ENCODE data around the gene NFIB. TPM values are rescaled to one million over a fixed set of nuclear protein-coding genes. Genes with fewer than 3 reads are reported as not detected.
A peak's percentile ranks its signal among the peaks of the same experiment; 100 is the strongest.

Gene NFIB
- total and polyA plus RNA-seq, 8 donors, result 8.9 to 65.0 (median 45.7) TPM

DNA sequence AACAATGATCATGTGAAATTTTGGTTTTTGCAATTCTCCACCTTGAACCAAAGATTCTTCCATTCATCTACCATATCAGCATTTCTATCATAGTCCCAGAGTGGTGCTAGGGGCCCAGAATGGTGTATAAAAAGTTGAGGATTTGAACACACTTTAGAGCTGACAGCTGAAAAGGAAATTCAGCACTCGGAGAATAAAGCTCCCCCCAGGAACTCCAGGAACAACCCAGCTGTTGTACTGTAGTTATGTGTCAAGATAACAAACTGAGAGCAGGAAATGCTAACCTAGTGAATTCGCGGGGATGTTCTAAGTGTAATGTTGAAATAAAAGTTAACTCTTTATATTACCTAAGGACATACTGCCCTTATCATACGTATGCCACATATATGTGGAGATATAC, 216.7 kb downstream of the NFIB start:
- H3K9me3 ChIP-seq, result no peaks in the 10 kb centered on the region
- ATAC-seq (peak; percentile 73 to 89 (median 84)), DNase-seq (peak in 3 of 6 donors; percentile 25 to 51 (median 37)), FAIRE-seq (no peak)
- no peaks in the 10 kb centered on the region for H3K36me3 ChIP-seq
- peak overlapping the region; percentile 65 to 90 (median 79) for H3K27ac ChIP-seq
- peaks cover 3 to 49% (median 33%) of the 10 kb centered on the region in 3 donors for H3K4me1 ChIP-seq
- TF ChIP-seq, protein P1, sequence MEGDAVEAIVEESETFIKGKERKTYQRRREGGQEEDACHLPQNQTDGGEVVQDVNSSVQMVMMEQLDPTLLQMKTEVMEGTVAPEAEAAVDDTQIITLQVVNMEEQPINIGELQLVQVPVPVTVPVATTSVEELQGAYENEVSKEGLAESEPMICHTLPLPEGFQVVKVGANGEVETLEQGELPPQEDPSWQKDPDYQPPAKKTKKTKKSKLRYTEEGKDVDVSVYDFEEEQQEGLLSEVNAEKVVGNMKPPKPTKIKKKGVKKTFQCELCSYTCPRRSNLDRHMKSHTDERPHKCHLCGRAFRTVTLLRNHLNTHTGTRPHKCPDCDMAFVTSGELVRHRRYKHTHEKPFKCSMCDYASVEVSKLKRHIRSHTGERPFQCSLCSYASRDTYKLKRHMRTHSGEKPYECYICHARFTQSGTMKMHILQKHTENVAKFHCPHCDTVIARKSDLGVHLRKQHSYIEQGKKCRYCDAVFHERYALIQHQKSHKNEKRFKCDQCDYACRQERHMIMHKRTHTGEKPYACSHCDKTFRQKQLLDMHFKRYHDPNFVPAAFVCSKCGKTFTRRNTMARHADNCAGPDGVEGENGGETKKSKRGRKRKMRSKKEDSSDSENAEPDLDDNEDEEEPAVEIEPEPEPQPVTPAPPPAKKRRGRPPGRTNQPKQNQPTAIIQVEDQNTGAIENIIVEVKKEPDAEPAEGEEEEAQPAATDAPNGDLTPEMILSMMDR (IDR thresholded peaks at IDR 0.05), result no peak
- peak overlapping the region in 2 of 4 donors; percentile 19 to 35 for H3K4me3 ChIP-seq
- no peaks in the 10 kb centered on the region for H3K27me3 ChIP-seq
- WGBS, 2 donors, result 2 to 3% methylated on average over 4 of the region's 4 CpGs
- intact Hi-C loops (cut with DNase I), result no loop called here

DNA sequence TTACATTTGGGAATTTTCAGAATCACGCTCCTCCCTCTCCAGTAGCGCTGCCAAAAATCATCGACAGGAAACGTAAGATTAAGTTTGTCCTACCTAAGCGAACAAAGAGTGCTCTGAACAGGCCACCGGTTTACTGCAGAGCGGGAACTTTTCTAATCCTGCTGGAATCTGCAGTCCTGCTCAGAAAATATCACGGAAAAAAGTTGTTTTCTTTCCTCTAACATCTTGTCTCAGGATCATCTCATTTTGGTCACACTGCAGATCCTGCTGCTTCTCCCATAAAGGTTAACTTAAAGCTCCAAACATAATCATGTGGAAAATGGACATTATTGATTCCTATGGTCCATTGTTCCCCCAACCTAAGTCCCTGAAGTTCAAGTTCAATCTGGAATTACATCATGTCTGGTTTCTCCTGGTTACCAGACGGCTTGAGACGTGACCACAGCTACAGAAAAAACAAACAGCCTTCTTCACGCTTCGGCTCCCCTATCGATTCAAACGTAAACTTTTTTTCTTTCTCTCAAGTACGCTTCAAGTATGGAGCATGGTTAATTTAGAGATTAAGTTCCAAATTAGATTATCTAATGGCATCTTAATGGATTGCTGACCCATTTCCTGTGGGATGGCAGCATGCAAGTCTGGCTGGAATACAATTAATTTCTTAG, 217.6 kb downstream of the NFIB start:
- Histone ChIP-seq H3K4me3 (peak overlapping the region in 3 of 4 donors; percentile 3 to 35 (median 19)), H3K27ac (peak overlapping the region; percentile 65 to 90 (median 79)), H3K9me3 (no peaks in the 10 kb centered on the region), H3K4me1 (peaks cover 7 to 49% (median 33%) of the 10 kb centered on the region in 3 donors), H3K27me3 (no peaks in the 10 kb centered on the region), H3K36me3 (no peaks in the 10 kb centered on the region)
- TF ChIP-seq, protein P1 (IDR thresholded peaks at IDR 0.05), result no peak
- intact Hi-C loops (cut with DNase I), result no loop called here
- WGBS, 2 donors, result 3 to 4% methylated on average over 15 of the region's 15 CpGs
- FAIRE-seq (no peak), DNase-seq (peak in 4 of 6 donors; percentile 39 to 62 (median 56)), ATAC-seq (peak; percentile 82 to 87 (median 84))

DNA sequence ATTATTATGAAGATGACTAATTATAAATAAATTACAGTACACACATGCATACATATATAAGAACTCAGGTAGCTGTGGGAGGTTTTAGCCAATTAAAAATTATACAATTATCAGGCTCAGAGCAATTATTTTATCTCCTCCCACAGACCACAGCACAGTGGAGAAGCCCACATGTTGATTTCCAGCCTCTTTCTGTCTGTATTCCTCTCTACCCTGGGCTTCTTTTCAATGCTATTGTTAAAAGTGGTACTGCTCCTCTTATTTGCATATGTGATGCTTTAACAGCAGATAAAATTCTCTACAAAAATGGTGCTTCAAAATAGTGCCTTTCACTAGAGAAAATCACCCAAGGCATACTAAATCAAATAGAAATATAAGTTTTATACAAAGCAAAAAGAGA, 218.7 kb downstream of the NFIB start:
- Histone ChIP-seq H3K27me3 (no peaks in the 10 kb centered on the region), H3K36me3 (no peaks in the 10 kb centered on the region), H3K4me1 (peaks cover 7 to 49% (median 33%) of the 10 kb centered on the region in 3 donors), H3K9me3 (no peaks in the 10 kb centered on the region), H3K27ac (peak overlapping the region in 2 of 4 donors; percentile 90), H3K4me3 (no peak overlapping the region)
- FAIRE-seq (no peak), DNase-seq (no peak), ATAC-seq (no peak)
- intact Hi-C loops (cut with DNase I), result no loop called here
- TF ChIP-seq, protein P1 (IDR thresholded peaks at IDR 0.05), result no peak

DNA sequence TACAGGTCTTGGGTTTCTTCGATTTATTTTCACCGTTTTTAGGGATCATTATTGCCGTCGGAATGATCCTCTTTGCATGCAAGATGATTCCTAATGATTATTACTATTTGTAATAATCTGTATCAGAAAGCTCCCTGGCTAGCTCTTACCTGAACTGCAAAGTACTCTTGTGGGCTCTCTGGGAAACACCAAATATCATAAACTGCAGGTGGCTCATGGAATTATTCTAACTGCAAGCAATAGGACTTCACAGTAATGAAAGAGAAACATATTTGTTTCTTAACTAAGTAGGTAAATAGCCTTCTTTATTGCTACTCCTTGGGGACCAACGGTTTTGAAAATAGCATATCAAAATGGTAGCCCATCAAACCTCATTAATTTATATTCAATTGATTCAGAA, 219.4 kb downstream of the NFIB start:
- Histone ChIP-seq H3K4me1 (peaks cover 7 to 49% (median 33%) of the 10 kb centered on the region in 3 donors), H3K27me3 (no peaks in the 10 kb centered on the region), H3K27ac (no peak overlapping the region), H3K9me3 (no peaks in the 10 kb centered on the region), H3K4me3 (no peak overlapping the region), H3K36me3 (no peaks in the 10 kb centered on the region)
- TF ChIP-seq, protein P1 (IDR thresholded peaks at IDR 0.05), result no peak
- DNase-seq, result no peak
- ATAC-seq, result no peak
- 85 to 90% methylated on average over 5 of the region's 5 CpGs for WGBS, 2 donors
- no peak for FAIRE-seq
- intact Hi-C loops (cut with DNase I), result no loop called here

DNA sequence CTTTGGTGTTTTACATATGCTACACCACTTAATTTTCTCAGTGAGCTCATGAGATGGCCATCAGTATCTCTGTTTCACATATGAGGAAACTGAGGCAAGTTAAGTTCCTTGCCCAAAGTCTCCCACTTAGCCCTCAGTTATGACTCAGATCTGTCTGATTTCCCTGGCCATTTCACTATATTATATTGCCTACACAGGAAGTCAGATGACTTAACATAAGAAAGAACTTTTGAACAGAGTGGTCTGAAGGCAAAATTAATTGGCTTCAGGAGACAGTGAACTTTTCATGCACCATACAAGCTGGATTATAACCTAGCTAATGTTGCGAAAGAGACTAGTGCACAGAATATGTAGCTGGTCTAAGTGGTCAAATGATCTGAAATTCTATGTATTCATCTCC, 221.6 kb downstream of the NFIB start:
- DNase-seq, result no peak
- Histone ChIP-seq H3K4me3 (no peak overlapping the region), H3K36me3 (no peaks in the 10 kb centered on the region), H3K9me3 (no peaks in the 10 kb centered on the region), H3K27ac (no peak overlapping the region), H3K4me1 (peaks cover 7 to 29% (median 21%) of the 10 kb centered on the region in 3 donors), H3K27me3 (no peaks in the 10 kb centered on the region)
- ATAC-seq, result no peak
- WGBS, 2 donors, result 97% methylated on average over 1 of the region's 1 CpG
- TF ChIP-seq, protein P1 (IDR thresholded peaks at IDR 0.05), result no peak
- no peak for FAIRE-seq
- intact Hi-C loops (cut with DNase I), result no loop called here

All from pancreas (tissue), 10 donors.